ENCODE measurements around the gene PPY. TPM values are rescaled to one million over a fixed set of nuclear protein-coding genes. Genes with fewer than 3 reads are reported as not detected.

The PPY gene
- total and polyA plus RNA-seq, 10 of the 15 experiments (the other 5 are each of a cell fraction or from before 2014, with no cell fraction given), result 0.91 TPM; not detected in 9

- no peak for TF ChIP-seq REST (IDR thresholded peaks at IDR 0.05; ENCODE audit: low read depth, low read length)
- no peak for TF ChIP-seq SUPT20H (IDR thresholded peaks at IDR 0.05; ENCODE audit: borderline replicate concordance, control insufficient read depth, low read depth, low read length)
- TF ChIP-seq SPI1 (IDR thresholded peaks at IDR 0.05; ENCODE audit: borderline replicate concordance, insufficient read depth, low read depth, low read length), result no peak
- TF ChIP-seq RBBP5 (conservative IDR thresholded peaks at IDR 0.05), result no peak
- no peak for TF ChIP-seq EGR1 (IDR thresholded peaks at IDR 0.05; ENCODE audit: borderline replicate concordance in 1 of 2, low read depth in 2 of 2, low read length in 2 of 2)
- TF ChIP-seq PAX8 (IDR thresholded peaks at IDR 0.05), result no peak
- TF ChIP-seq RELA (IDR thresholded peaks at IDR 0.05; ENCODE audit: borderline replicate concordance, partially characterized antibody), result no peak
These were observed 34.9 kb upstream of the PPY start (continued) for GRCh38 chr17:43976963-43977837.

GRCh38 chr17:43975898-43976297, 33.6 kb upstream of the PPY start:
- TF ChIP-seq RELA (IDR thresholded peaks at IDR 0.05; ENCODE audit: borderline replicate concordance, partially characterized antibody) (no peak), TBL1XR1 (IDR thresholded peaks at IDR 0.05; ENCODE audit: low read depth, low read length) (no peak), LARP7 (IDR thresholded peaks at IDR 0.05) (no peak), TCF7 (IDR thresholded peaks at IDR 0.05; ENCODE audit: borderline replicate concordance) (no peak), SRF (IDR thresholded peaks at IDR 0.05; ENCODE audit: low read depth in 2 of 2, low read length in 2 of 2) (no peak), CHD4 (IDR thresholded peaks at IDR 0.05) (no peak), TCF12 (IDR thresholded peaks at IDR 0.05; ENCODE audit: low read depth, low read length) (no peak), ZNF217 (IDR thresholded peaks at IDR 0.05) (no peak), KDM1A (IDR thresholded peaks at IDR 0.05; ENCODE audit: borderline replicate concordance) (no peak), EED (IDR thresholded peaks at IDR 0.05; ENCODE audit: low read depth) (no peak), KLF5 (IDR thresholded peaks at IDR 0.05; ENCODE audit: partially characterized antibody) (no peak), FOXM1 (IDR thresholded peaks at IDR 0.05; ENCODE audit: low read depth, low read length) (no peak), NR2F1 (conservative IDR thresholded peaks at IDR 0.05) (no peak)
- H4K20me1 ChIP-seq (ENCODE audit: control insufficient read depth, insufficient read depth), result no peaks in the 10 kb centered on the region
- ChIA-PET SMC1A (ENCODE audit: uncharacterized antibody, unreplicated experiment) (no interaction called here), CTCF (no interaction called here), POLR2A (no interaction called here), RAD21 (ENCODE audit: unreplicated experiment) (no interaction called here)
- no peak overlapping the region for H3K4me2 ChIP-seq (ENCODE audit: control insufficient read depth, insufficient read depth)
- no TSS peak for BruUV-seq (replicated peaks)
- no peaks in the 10 kb centered on the region for H3K79me2 ChIP-seq (ENCODE audit: control insufficient read depth, insufficient read depth, low read length)
- no peak overlapping the region for H3K27ac ChIP-seq (ENCODE audit: control insufficient read depth, insufficient read depth)
- H3K9ac ChIP-seq (ENCODE audit: control insufficient read depth, insufficient read depth, low read length), result no peak overlapping the region
- ATAC-seq (no peak), DNase-seq (ENCODE audit: low read depth, low spot score) (no peak), FAIRE-seq (no peak)
- in situ Hi-C loops (cut with MboI), result no loop called here
- no peaks in the 10 kb centered on the region for H3K9me3 ChIP-seq (replicated peaks; ENCODE audit: control insufficient read depth, insufficient read depth, low read length)
- H3K4me3 ChIP-seq, result no peak overlapping the region
- WGBS (ENCODE audit: insufficient coverage, insufficient replicate concordance, low lambda C conversion rate, missing lambda C conversion rate), result 77% methylated on average over 14 of the region's 27 CpGs
- intact Hi-C loops (cut with micrococcal nuclease; ENCODE audit: unreplicated experiment), result no loop called here
- peaks cover 0 to 2% of the 10 kb centered on the region in 2 experiments; a peak in 1 of 4 replicates for H3K27me3 ChIP-seq (replicated peaks in 1 of 2; ENCODE audit: control insufficient read depth in 2 of 2, insufficient read depth in 2 of 2, low read length in 1 of 2)
- no peaks in the 10 kb centered on the region for H3K4me1 ChIP-seq (ENCODE audit: control insufficient read depth, insufficient read depth, low read length)
- no peaks in the 10 kb centered on the region for H3K36me3 ChIP-seq (ENCODE audit: control insufficient read depth in 2 of 2, insufficient read depth in 2 of 2, low read length in 1 of 2)
- H2AFZ ChIP-seq (ENCODE audit: control insufficient read depth, low read depth, low read length), result no peak overlapping the region
